ENCODE data around the gene ATP4B. TPM values are rescaled to one million over a fixed set of nuclear protein-coding genes. Genes with fewer than 3 reads are reported as not detected.

ATP4B gene
- total RNA-seq, 1 experiment from 2014 or later = not detected

DNA sequence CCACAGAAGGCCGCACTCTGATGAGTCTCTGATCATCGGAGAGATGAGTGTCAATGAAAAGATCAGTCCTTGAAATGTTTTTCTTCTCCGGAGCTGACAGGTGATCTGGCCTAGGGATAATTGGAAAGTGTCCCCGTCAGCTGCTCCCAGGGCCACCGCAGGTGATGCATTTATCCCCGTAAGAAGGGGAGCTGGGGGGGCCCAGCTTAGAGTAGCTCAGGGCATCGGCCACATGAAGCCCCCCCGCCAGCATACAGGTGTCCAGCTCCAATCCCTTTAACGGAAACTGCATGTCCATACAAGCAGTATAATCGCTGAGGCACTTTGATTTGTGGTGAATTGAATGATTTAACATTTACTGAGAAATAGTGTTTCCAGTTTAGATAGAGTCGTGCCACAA lies 27.7 kb downstream of the ATP4B start:
- Histone ChIP-seq H3K27ac (ENCODE audit: low read depth, low read length, poor library complexity, severe bottlenecking) (no peak overlapping the region), H3K9me3 (ENCODE audit: low read depth, low read length, poor library complexity, severe bottlenecking) (no peaks in the 10 kb centered on the region), H3K4me3 (ENCODE audit: low read depth, low read length, poor library complexity, severe bottlenecking) (no peak overlapping the region), H3K4me1 (ENCODE audit: insufficient read depth, low read length, poor library complexity, severe bottlenecking) (peaks cover 8% of the 10 kb centered on the region), H3K27me3 (replicated peaks; ENCODE audit: insufficient read depth, low read depth, low read length, poor library complexity) (no peaks in the 10 kb centered on the region), H3K36me3 (ENCODE audit: insufficient read depth, low read length, poor library complexity, severe bottlenecking) (peaks cover 42% of the 10 kb centered on the region)
- BruUV-seq (replicated peaks) = no TSS peak
- intact Hi-C loops (cut with micrococcal nuclease; ENCODE audit: unreplicated experiment) = no loop called here
- ChIA-PET POLR2A (ENCODE audit: low non-redundant PET) (no interaction called here), CTCF (no interaction called here)
- no peak for DNase-seq (ENCODE audit: low spot score)
- TF ChIP-seq EZH2 (IDR thresholded peaks at IDR 0.05; ENCODE audit: borderline replicate concordance, low read depth, low read length, poor library complexity, severe bottlenecking) = no peak
- TF ChIP-seq, protein P1, sequence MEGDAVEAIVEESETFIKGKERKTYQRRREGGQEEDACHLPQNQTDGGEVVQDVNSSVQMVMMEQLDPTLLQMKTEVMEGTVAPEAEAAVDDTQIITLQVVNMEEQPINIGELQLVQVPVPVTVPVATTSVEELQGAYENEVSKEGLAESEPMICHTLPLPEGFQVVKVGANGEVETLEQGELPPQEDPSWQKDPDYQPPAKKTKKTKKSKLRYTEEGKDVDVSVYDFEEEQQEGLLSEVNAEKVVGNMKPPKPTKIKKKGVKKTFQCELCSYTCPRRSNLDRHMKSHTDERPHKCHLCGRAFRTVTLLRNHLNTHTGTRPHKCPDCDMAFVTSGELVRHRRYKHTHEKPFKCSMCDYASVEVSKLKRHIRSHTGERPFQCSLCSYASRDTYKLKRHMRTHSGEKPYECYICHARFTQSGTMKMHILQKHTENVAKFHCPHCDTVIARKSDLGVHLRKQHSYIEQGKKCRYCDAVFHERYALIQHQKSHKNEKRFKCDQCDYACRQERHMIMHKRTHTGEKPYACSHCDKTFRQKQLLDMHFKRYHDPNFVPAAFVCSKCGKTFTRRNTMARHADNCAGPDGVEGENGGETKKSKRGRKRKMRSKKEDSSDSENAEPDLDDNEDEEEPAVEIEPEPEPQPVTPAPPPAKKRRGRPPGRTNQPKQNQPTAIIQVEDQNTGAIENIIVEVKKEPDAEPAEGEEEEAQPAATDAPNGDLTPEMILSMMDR (conservative IDR thresholded peaks at IDR 0.05; ENCODE audit: low read depth, low read length) = no peak

DNA sequence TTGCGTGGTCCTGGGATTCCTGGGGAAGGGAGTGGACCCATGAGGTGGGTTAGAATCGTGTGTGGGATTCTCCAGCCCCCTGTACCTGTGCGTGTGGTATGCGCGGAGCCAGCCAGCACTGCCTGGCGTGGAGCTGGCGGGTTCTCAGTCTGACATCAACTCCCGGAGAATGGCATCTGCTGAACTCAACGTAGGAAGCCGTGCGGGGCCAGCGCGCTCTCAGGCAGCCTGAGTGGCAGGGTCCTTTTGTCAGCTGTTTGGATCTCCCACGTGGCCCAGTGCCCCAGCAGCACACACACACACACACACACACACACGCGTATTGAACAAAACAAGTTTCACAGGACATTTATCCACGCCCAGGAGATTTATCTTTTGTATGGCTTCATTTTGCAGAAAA lies 28.1 kb downstream of the ATP4B start:
- no TSS peak for BruUV-seq (replicated peaks)
- Histone ChIP-seq H3K4me3 (ENCODE audit: low read depth, low read length, poor library complexity, severe bottlenecking) (no peak overlapping the region), H3K9me3 (ENCODE audit: low read depth, low read length, poor library complexity, severe bottlenecking) (no peaks in the 10 kb centered on the region), H3K27me3 (replicated peaks; ENCODE audit: insufficient read depth, low read depth, low read length, poor library complexity) (no peaks in the 10 kb centered on the region), H3K4me1 (ENCODE audit: insufficient read depth, low read length, poor library complexity, severe bottlenecking) (peaks cover 8% of the 10 kb centered on the region), H3K27ac (ENCODE audit: low read depth, low read length, poor library complexity, severe bottlenecking) (no peak overlapping the region), H3K36me3 (ENCODE audit: insufficient read depth, low read length, poor library complexity, severe bottlenecking) (peaks cover 37% of the 10 kb centered on the region)
- TF ChIP-seq, protein P1 (conservative IDR thresholded peaks at IDR 0.05; ENCODE audit: low read depth, low read length) = no peak
- no peak for TF ChIP-seq EZH2 (IDR thresholded peaks at IDR 0.05; ENCODE audit: borderline replicate concordance, low read depth, low read length, poor library complexity, severe bottlenecking)
- intact Hi-C loops (cut with micrococcal nuclease; ENCODE audit: unreplicated experiment) = no loop called here
- ChIA-PET CTCF (no interaction called here), POLR2A (ENCODE audit: low non-redundant PET) (no interaction called here)
- no peak for DNase-seq (ENCODE audit: low spot score)

DNA sequence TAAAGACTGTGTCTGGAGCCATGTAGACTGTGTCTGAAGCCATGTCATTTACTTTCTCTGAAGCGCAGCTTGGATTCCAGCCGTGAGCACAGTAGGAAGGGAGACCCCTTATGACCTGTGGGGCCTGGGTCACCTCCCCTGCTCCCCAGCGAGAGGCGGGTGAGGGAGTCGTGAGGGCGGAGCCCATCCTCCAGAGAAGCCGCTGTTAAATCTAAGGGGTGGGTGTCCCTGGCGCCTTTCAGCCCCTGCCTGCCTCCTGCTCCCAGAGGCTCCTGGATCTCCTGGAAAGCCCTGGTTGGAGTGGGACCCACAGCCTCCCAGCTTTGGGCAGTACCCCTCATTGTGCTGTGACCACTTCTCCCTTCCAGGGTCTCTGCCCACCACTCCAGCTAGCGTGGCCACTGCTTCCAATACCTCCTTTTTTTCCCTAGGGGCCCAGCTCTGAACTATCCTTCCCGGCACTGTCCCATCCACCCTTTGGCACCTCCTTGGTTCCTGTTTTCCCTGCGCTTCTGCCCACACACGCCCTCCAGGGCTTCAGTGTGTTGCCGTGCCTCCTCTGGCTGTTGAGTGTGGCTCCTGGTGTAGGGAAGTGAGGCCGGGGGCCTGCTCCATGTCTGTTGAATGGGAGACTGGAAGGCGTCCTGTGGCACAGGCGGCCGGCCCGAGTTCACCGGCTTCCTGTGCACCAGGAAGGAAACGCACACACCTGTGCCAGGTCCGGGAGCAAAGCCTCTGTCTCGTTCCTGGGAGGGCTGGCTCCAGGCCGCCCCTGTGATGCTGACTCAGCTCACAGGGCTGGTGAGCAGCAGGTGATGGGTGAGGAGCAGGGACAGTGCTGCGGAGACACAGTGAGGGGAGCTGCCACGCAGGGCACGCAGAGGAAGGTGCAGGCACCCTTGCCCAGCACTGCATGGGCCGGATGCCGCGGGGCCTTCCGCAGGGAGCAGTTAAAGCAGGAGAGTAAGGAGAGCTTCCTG lies 29.4 kb downstream of the ATP4B start:
- ChIA-PET CTCF (no interaction called here), POLR2A (ENCODE audit: low non-redundant PET) (no interaction called here)
- TF ChIP-seq, protein P1 (conservative IDR thresholded peaks at IDR 0.05; ENCODE audit: low read depth, low read length) = no peak
- TF ChIP-seq EZH2 (IDR thresholded peaks at IDR 0.05; ENCODE audit: borderline replicate concordance, low read depth, low read length, poor library complexity, severe bottlenecking) = no peak
- peaks cover 8% of the 10 kb centered on the region for H3K4me1 ChIP-seq (ENCODE audit: insufficient read depth, low read length, poor library complexity, severe bottlenecking)
- intact Hi-C loops (cut with micrococcal nuclease; ENCODE audit: unreplicated experiment) = no loop called here
- no peak overlapping the region for H3K4me3 ChIP-seq (ENCODE audit: low read depth, low read length, poor library complexity, severe bottlenecking)
- no peak overlapping the region for H3K27ac ChIP-seq (ENCODE audit: low read depth, low read length, poor library complexity, severe bottlenecking)
- no TSS peak for BruUV-seq (replicated peaks)
- no peaks in the 10 kb centered on the region for H3K27me3 ChIP-seq (replicated peaks; ENCODE audit: insufficient read depth, low read depth, low read length, poor library complexity)
- H3K9me3 ChIP-seq (ENCODE audit: low read depth, low read length, poor library complexity, severe bottlenecking) = no peaks in the 10 kb centered on the region
- DNase-seq (ENCODE audit: low spot score) = no peak
- H3K36me3 ChIP-seq (ENCODE audit: insufficient read depth, low read length, poor library complexity, severe bottlenecking) = peaks cover 34% of the 10 kb centered on the region

Data from A673 (cell line).